Measurements from ENCODE around the gene SLC30A2.

SLC30A2 gene

DNA sequence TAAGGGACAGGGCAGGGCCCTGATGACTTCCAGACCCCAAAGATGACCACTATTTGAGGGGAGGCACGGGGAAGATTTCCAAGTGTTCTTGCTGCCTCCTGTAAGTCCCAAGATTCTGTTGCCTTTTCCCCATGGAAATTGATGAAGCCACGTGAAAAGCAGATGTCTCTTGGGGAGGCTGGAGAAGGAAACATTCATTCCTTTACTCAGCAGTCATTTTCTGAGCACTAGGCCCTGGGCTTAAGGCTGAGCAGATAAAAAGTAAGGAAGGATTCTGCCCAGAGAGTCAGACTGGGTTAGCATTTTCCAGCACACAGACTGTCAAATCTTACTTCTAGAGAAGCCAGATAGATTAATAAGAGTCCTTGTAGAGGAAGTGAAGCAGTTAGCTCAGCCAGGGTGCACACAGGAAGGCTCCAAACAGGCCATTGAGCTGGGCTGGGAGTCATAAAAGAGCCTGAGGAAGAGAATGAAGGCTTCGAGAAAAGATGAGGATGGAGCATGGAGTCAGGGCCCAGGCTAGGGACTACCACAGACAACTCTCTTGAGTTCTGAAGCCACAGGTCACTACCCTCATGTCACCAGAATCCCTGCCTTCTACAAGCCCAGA is 14.2 kb downstream of the SLC30A2 start:
- no peak for DNase-seq
- Histone ChIP-seq H3K9me3 (replicated peaks; ENCODE audit: insufficient read depth, low read length) (no peaks in the 10 kb centered on the region), H3K27ac (ENCODE audit: low read length) (no peak overlapping the region), H2AFZ (ENCODE audit: low read length) (no peak overlapping the region), H3K27me3 (replicated peaks; ENCODE audit: insufficient read depth, low read length) (peaks cover 51% of the 10 kb centered on the region), H3K9ac (ENCODE audit: low read length) (no peak overlapping the region), H3K4me2 (ENCODE audit: low read depth, low read length) (no peak overlapping the region), H4K20me1 (ENCODE audit: insufficient read depth, low read length) (no peaks in the 10 kb centered on the region), H3K36me3 (replicated peaks; ENCODE audit: insufficient read depth, low read length) (no peaks in the 10 kb centered on the region), H3K9me2 (replicated peaks; ENCODE audit: insufficient read depth, low read length) (no peaks in the 10 kb centered on the region), H3K4me3 (ENCODE audit: low read length) (no peak overlapping the region), H3F3A (ENCODE audit: insufficient read depth, low read length) (no peaks in the 10 kb centered on the region), H3K4me1 (ENCODE audit: low read length) (0 out of 2 replicates have a peak, but pooled peaks cover 3% of the 10 kb centered on the region), H3K79me2 (ENCODE audit: low read length) (no peaks in the 10 kb centered on the region)
- TF ChIP-seq EZH2 (optimal IDR thresholded peaks at IDR 0.05; ENCODE audit: low read depth, low read length) (no peak), CTCF (IDR thresholded peaks at IDR 0.05; ENCODE audit: low read length) (no peak), EZH2phosphoT487 (IDR thresholded peaks at IDR 0.05; ENCODE audit: low read length) (no peak)

GRCh38 chr1:26031196-26031595 is 14.7 kb downstream of the SLC30A2 start:
- H3K79me2 ChIP-seq (ENCODE audit: low read length): no peaks in the 10 kb centered on the region
- no peaks in the 10 kb centered on the region for H3F3A ChIP-seq (ENCODE audit: insufficient read depth, low read length)
- H3K4me1 ChIP-seq (ENCODE audit: low read length): 0 out of 2 replicates have a peak, but pooled peaks cover 3% of the 10 kb centered on the region
- no peaks in the 10 kb centered on the region for H3K9me2 ChIP-seq (replicated peaks; ENCODE audit: insufficient read depth, low read length)
- H3K9ac ChIP-seq (ENCODE audit: low read length): no peak overlapping the region
- H3K27ac ChIP-seq (ENCODE audit: low read length): no peak overlapping the region
- no peak for DNase-seq
- peaks cover 51% of the 10 kb centered on the region for H3K27me3 ChIP-seq (replicated peaks; ENCODE audit: insufficient read depth, low read length)
- H3K4me2 ChIP-seq (ENCODE audit: low read depth, low read length): no peak overlapping the region
- H3K4me3 ChIP-seq (ENCODE audit: low read length): no peak overlapping the region
- H4K20me1 ChIP-seq (ENCODE audit: insufficient read depth, low read length): no peaks in the 10 kb centered on the region
- no peak for TF ChIP-seq EZH2phosphoT487 (IDR thresholded peaks at IDR 0.05; ENCODE audit: low read length)
- TF ChIP-seq CTCF (IDR thresholded peaks at IDR 0.05; ENCODE audit: low read length): no peak
- no peak for TF ChIP-seq EZH2 (optimal IDR thresholded peaks at IDR 0.05; ENCODE audit: low read depth, low read length)
- no peaks in the 10 kb centered on the region for H3K9me3 ChIP-seq (replicated peaks; ENCODE audit: insufficient read depth, low read length)
- no peaks in the 10 kb centered on the region for H3K36me3 ChIP-seq (replicated peaks; ENCODE audit: insufficient read depth, low read length)
- H2AFZ ChIP-seq (ENCODE audit: low read length): no peak overlapping the region

DNA sequence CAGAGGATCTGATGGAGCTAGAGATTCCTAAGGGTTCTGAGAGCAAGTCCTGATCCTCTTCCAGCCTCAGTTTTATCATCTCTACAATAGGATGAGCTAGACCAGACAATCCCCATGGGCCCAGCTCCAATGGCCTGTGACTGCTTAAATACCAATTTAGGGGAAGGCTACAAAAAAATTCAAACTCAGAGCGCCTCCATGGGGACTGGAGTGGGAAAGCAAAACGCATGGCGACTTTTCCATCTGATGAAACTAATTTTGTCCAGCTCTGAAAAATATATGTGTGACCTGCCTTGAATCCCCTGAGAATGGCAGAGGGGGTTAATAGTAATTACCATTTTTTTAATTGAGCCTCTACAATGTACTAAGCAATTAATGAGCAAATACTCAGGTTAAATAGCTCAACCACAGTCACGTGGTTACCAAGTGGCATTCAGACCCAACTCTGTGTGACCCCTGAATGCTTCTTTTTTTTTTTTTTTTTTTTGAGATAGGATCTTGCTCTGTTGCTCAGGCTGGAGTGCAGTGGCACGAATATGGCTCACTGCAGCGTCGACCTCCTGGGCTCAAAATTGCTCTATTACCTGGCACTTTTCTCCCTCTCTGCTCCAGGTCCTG is 15.9 kb downstream of the SLC30A2 start:
- Histone ChIP-seq H3K4me1 (ENCODE audit: low read length) (0 out of 2 replicates have a peak, but pooled peaks cover 3% of the 10 kb centered on the region), H3K27ac (ENCODE audit: low read length) (no peak overlapping the region), H3K9me2 (replicated peaks; ENCODE audit: insufficient read depth, low read length) (no peaks in the 10 kb centered on the region), H3F3A (ENCODE audit: insufficient read depth, low read length) (no peaks in the 10 kb centered on the region), H3K4me2 (ENCODE audit: low read depth, low read length) (no peak overlapping the region), H2AFZ (ENCODE audit: low read length) (no peak overlapping the region), H4K20me1 (ENCODE audit: insufficient read depth, low read length) (no peaks in the 10 kb centered on the region), H3K36me3 (replicated peaks; ENCODE audit: insufficient read depth, low read length) (no peaks in the 10 kb centered on the region), H3K79me2 (ENCODE audit: low read length) (no peaks in the 10 kb centered on the region), H3K4me3 (ENCODE audit: low read length) (no peak overlapping the region), H3K27me3 (replicated peaks; ENCODE audit: insufficient read depth, low read length) (peaks cover 55% of the 10 kb centered on the region), H3K9me3 (replicated peaks; ENCODE audit: insufficient read depth, low read length) (no peaks in the 10 kb centered on the region), H3K9ac (ENCODE audit: low read length) (no peak overlapping the region)
- DNase-seq: no peak
- TF ChIP-seq EZH2phosphoT487 (IDR thresholded peaks at IDR 0.05; ENCODE audit: low read length) (no peak), EZH2 (optimal IDR thresholded peaks at IDR 0.05; ENCODE audit: low read depth, low read length) (no peak), CTCF (IDR thresholded peaks at IDR 0.05; ENCODE audit: low read length) (no peak)

Data from MM.1S (cell line).